ENCODE measurements around the gene STXBP1. TPM values are rescaled to one million over a fixed set of nuclear protein-coding genes. Genes with fewer than 3 reads are reported as not detected.
A peak's percentile ranks its signal among the peaks of the same experiment; 100 is the strongest.

Gene STXBP1
- total and polyA plus RNA-seq, 2 of the 13 experiments (the other 11 are each of a cell fraction or from before 2014, with no cell fraction given): 2.9 TPM

GRCh38 chr9:127715470-127716337 lies 103.6 kb downstream of the STXBP1 start, which contains the start of the genes PTRH1 and TTC16 (continued):
- TF ChIP-seq ZNF710 (CRISPR knock-in tag; IDR thresholded peaks at IDR 0.05; ENCODE audit: borderline replicate concordance) (peak; percentile 8; the same call in 1 of the 2 replicates), ZSCAN31 (CRISPR knock-in tag; IDR thresholded peaks at IDR 0.05; ENCODE audit: low read depth) (0 out of 2 replicates have a peak, but pooled peaks have one; percentile 50), SP1 (IDR thresholded peaks at IDR 0.05) (no peak), SP1 (CRISPR knock-in tag; IDR thresholded peaks at IDR 0.05) (peak; percentile 94), KAT8 (CRISPR knock-in tag; IDR thresholded peaks at IDR 0.05) (peak; percentile 88; the same call in 1 of the 2 replicates), POLR2A (IDR thresholded peaks at IDR 0.05; ENCODE audit: insufficient read depth in 1 of 2, low read depth in 2 of 2, low read length in 2 of 2) (peak in 1 of 2 experiments; percentile 50; a peak in 3 of 4 replicates), KLF9 (CRISPR knock-in tag; IDR thresholded peaks at IDR 0.05; ENCODE audit: low read depth) (peak; percentile 86), ZNF839 (CRISPR knock-in tag; IDR thresholded peaks at IDR 0.05; ENCODE audit: borderline replicate concordance) (no peak), SNAI1 (CRISPR knock-in tag; IDR thresholded peaks at IDR 0.05; ENCODE audit: borderline replicate concordance) (no peak), MTA1 (CRISPR knock-in tag; IDR thresholded peaks at IDR 0.05; ENCODE audit: borderline replicate concordance) (no peak), KLF12 (CRISPR knock-in tag; IDR thresholded peaks at IDR 0.05; ENCODE audit: borderline replicate concordance) (peak; percentile 82; the same call in 1 of the 2 replicates), NR2F6 (IDR thresholded peaks at IDR 0.05) (no peak), NR2F6 (CRISPR knock-in tag; IDR thresholded peaks at IDR 0.05) (no peak), HNF1A (IDR thresholded peaks at IDR 0.05; ENCODE audit: low read depth) (no peak), HNF1A (CRISPR knock-in tag; IDR thresholded peaks at IDR 0.05; ENCODE audit: borderline replicate concordance) (peak; percentile 36; the same call in 1 of the 2 replicates), ZBTB43 (CRISPR knock-in tag; conservative IDR thresholded peaks at IDR 0.05) (0 out of 2 replicates have a peak, but pooled peaks have one; percentile 46), ZSCAN22 (CRISPR knock-in tag; IDR thresholded peaks at IDR 0.05) (no peak), ZNF34 (CRISPR knock-in tag; IDR thresholded peaks at IDR 0.05; ENCODE audit: borderline replicate concordance) (no peak), KDM3A (CRISPR knock-in tag; IDR thresholded peaks at IDR 0.05; ENCODE audit: low read depth) (0 out of 2 replicates have a peak, but pooled peaks have one; percentile 29), ZNF251 (CRISPR knock-in tag; IDR thresholded peaks at IDR 0.05) (no peak), TRAFD1 (CRISPR knock-in tag; IDR thresholded peaks at IDR 0.05; ENCODE audit: borderline replicate concordance) (no peak)

Measured in HepG2 (cell line).